GM08714 (cell line): ENCODE data around the gene TMEM191C.

Experiments used
- H3K4me3 ChIP-seq: fragments of 200-500 bp; sonication (Bioruptor generic); 2 replicates; pipeline ENCODE4 v1.5.1; 2014; ENCODE audit warnings: mild to moderate bottlenecking, low read length, inconsistent platforms
- ZNF274 ChIP-seq: IDR thresholded peaks from 2 replicates; pipeline ENCODE4 v1.6.1; 2012; ENCODE audit warnings: mild to moderate bottlenecking, low read depth, low read length

TMEM191C gene

DNA sequence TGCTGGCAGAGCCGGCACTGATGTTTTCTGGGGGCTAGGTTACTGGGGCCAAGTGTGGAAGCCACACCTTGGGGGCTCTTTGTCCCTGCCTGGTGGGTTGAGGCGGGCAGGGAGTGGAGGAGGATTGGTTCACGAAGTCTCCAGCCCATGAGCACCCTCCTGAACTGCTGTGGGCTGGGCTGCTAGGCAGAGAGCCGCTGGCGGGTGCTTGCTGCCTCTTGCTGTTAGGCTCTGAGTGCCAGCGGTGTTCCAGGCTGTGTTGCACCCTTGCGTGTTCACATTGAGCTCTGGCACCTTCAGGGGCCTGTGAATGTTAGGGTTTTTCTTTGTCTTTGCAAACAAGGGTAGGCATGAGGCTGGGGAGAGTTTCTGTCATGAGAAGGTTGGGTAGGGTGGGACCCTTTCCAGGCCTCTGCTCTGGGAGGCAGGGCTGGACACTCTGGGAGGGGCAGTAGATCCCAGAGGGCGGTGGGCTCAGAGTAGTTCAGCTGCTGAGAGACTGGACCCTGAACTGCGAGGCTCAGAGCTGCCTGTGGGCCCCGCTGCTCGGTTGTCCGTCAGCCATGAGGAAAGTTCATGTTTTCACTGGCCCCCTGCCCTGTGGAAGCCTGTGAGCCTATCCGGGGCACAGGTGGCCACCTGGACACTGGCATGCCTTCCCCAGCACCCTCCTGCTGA is 24.0 kb upstream of the TMEM191C start:
- H3K4me3 ChIP-seq: no peak overlapping the region
- TF ChIP-seq ZNF274: no peak

DNA sequence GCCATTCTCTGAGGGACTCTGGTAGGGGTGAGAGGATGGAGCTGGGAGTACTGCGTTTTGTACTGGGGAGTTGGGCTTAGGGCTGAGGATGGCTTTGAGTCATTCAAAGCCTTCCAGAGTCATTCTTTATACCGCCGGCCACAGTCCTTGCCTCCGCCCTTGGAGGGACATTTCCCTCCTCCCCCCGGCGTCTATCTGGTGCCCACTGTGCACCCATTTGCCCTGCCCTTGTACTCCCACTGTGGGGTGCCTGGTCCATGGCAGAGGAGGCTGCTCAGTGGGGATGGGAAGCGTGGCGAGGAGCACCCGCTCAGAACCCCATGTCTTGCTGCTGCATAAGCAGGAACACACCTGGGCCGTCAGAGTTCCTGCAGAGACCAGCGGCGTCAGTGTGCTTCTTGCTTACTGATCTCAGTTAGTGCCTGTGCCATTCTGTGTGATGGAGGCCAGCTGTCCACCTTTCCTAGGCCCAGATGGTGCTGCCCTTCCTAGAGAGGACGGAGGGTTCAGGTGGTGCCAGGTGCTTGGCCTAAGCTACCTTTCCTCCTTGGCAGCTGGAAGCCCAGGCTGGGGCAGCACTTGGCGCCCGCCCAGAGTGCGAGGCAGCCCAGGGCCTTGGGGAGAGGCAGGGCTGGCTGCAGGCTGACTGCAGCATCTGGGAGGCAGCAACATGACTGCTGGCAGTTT is 23.3 kb upstream of the TMEM191C start:
- no peak overlapping the region for H3K4me3 ChIP-seq
- no peak for TF ChIP-seq ZNF274

DNA sequence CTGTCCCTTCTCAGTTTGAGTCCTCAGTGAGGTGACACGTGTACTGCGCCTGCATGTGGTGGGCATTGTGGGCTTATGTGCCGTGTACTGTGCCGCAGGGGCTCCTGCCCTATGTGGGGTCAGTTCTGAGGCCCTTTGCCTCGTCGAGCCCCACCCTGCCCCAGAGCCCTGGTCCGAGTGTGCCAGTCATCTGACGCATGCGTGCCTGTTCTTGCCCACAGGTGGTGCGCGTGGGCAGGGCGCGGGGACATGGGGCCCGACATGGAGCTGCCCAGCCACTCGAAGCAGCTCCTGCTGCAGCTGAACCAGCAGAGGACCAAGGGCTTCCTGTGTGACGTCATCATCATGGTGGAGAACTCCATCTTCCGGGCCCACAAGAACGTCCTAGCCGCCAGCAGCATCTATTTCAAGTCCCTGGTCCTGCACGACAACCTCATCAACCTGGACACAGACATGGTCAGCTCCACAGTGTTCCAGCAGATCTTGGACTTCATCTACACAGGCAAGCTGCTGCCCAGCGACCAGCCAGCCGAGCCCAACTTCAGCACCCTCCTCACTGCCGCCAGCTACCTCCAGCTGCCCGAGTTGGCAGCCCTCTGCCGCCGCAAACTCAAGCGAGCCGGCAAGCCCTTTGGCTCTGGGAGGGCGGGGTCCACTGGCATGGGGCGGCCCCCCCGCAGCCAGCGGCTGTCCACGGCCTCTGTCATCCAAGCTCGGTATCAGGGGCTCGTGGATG is 22.3 kb upstream of the TMEM191C start:
- TF ChIP-seq ZNF274: no peak
- no peak overlapping the region for H3K4me3 ChIP-seq

DNA sequence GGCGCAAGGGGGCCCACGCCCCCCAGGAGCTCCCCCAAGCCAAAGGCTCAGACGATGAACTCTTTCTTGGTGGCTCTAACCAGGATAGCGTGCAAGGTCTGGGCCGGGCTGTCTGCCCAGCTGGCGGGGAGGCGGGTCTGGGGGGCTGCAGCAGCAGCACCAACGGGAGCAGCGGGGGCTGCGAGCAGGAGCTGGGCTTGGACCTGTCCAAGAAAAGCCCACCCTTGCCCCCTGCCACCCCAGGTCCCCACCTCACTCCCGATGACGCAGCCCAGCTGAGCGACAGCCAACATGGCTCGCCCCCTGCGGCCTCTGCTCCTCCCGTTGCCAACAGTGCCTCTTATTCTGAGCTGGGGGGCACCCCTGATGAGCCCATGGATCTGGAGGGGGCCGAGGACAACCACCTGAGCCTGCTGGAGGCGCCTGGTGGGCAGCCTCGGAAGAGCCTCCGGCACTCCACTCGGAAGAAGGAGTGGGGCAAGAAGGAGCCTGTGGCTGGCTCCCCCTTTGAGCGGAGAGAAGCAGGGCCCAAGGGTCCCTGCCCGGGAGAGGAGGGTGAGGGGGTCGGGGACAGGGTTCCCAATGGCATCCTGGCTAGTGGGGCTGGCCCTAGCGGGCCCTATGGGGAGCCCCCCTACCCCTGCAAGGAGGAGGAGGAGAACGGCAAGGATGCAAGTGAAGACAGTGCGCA is 21.6 kb upstream of the TMEM191C start:
- no peak for TF ChIP-seq ZNF274

DNA sequence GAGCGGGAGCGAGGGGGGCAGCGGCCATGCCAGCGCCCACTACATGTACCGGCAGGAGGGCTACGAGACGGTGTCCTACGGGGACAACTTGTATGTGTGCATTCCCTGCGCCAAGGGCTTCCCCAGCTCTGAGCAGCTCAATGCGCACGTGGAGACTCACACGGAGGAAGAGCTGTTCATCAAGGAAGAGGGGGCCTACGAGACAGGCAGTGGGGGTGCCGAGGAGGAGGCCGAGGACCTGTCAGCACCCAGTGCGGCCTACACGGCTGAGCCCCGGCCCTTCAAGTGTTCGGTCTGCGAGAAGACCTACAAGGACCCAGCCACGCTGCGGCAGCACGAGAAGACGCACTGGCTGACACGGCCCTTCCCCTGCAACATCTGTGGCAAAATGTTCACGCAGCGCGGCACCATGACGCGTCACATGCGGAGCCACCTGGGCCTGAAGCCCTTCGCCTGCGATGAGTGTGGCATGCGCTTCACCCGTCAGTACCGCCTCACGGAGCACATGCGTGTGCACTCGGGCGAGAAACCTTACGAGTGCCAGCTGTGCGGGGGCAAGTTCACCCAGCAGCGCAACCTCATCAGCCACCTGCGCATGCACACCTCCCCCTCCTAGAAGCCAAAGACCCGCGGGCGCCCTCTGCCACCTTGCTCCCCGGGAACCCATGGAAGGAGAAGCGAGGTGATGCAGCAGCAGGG is 20.9 kb upstream of the TMEM191C start:
- H3K4me3 ChIP-seq: no peak overlapping the region
- TF ChIP-seq ZNF274: no peak

More for the DNA sequence above, 21.6 kb upstream of the TMEM191C start:
- H3K4me3 ChIP-seq: no peak overlapping the region

DNA sequence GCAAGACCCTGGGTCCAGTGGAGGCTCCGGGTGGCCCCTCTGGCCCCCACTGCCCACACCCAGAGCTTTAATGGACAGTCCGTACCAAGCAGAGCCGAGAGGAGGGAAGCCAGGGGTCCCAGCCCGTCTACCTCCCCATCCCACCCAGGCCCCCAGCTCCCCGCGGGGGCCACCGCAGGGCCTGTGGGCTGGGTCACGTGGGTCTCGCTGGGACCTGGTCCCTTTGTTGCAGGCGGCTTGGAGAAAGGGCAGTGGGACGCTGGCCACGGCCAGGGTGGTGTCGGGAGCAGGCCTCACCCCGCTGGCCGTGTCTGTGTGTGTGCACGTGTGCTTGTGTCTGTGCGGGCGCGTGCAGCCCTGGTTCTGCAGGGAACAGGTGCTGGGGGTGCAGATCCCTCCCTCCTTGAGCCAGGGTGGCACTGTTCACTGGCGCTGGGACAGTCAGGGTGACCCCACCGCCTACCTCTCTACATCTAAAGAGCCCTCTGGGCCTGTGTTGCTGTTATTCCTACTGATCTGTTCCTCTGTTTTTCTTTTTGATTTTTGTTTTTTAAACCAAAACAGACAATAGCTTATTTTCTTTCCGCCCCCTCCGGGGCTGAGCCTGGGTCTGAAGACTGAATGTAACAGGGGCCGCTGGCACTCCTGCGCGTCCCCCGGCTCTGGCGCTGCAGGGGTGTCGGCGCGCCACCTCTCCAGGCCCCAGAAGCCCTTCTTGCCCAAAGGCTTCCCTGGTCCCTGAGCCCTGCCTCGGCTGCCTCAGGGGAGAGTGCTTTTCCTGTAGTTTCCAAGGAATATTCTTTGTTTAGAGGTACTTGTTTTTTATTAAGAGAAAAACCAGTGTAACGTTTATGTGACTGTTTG is 20.1 kb upstream of the TMEM191C start:
- no peak for TF ChIP-seq ZNF274
- no peak overlapping the region for H3K4me3 ChIP-seq

DNA sequence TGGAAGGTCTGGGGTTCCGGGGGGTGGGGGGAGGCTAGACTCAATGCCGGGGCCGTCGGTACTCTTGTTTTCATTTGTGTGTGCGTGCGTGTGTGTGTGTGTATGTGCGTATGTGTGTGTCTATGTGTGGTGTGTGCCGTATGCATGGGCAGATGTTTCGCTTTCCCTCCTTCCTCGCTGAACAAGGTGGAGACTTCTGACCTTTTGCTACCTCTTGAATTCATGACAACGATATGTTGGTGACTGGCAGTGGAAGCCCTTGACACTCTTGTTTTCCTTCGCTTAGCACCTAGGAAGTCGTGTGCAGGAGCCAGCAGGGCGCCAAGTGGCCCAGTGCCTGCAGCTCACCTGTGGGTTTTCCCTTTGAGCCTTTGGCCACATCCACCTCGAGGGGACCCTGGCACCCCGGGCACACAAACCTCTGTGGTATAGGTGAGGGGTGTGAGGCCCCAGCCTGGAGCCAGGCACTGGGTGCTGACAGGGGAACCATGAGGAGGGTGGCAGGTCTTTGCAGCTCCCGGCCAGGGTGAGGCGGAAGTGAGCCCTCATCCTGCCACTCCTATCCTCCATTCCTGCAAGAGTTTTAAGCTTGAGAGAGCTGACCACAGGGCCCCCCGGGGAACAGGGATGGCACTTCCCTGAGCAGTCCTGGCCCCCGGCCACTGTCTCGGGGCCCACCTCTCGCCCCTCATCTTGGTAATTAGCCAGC is 19.3 kb upstream of the TMEM191C start:
- H3K4me3 ChIP-seq: no peak overlapping the region
- TF ChIP-seq ZNF274: no peak

DNA sequence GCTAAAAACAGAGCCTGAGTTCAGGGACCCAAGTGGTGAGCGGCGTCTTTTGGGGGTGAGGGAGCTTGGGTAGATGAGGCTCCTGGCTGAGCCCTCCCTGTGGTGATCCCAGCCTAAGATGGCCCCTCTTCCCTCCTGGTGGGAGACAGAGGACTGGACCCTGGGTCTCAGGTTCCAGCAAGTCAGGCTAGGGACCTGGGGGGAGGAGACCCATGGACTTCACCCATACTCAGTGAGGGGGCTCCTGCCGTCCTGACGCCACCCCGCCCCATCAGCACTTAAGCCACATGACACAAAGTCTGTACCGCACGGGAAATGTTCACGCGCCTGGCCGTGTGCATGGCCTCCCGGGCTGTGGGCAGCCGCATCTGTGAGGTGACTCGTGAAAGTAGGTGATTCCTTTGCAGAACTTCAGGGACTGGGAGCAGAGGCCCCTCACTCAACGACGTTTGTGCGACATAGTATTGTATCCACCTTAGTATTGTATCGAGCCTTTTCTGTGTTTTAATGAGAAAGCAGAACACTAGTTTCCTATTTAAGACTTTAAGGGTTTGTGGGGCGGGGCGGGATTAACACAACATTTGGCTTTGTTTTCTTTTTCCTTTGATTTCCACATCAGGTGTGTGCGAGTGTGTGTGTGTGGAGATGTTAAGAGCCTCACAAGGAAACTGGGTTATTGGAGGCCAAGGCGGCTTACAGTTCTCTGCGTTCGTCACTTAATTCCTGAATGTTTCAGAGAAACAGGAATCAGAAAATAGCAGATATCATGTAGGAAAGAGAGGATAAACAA is 18.4 kb upstream of the TMEM191C start:
- TF ChIP-seq ZNF274: no peak
- no peak overlapping the region for H3K4me3 ChIP-seq

DNA sequence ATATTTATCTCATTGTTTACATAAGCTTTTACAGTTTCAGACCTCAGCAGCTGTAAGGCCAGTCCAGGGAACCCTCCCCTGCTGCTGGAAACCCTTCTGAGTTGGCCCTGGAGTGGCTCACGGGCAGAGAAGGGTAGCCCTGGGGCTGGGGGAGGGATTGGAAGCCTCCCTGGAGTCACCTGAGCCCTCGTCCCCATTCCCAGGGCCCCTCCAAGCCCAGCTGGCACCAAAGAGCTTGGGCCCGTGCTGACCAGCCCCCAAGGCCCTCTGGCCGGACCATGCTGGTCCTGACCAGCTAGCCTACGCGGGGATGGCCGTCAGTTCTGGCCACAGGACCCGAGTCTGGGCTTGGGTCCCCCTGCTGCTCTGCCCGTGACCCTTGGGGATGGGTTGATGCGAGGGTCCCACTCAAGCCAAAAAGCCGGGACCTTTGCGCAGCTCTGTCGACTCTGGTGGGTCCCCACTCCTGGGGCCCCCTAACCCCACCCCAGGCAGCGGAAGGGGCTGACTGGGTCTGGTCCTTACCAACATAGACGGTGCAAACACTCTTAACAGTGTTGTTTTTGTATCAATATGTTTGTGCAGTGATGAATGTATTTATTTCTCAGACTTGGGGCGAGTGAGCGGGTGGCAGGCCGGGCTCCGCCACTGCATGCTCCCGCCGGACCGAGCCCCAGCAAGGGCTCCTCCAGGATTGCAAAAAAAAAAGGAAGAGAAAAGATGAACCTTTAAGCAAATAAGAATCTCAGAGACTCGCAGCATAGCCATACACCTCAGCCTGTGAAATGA is 17.5 kb upstream of the TMEM191C start:
- no peak overlapping the region for H3K4me3 ChIP-seq
- no peak for TF ChIP-seq ZNF274

DNA sequence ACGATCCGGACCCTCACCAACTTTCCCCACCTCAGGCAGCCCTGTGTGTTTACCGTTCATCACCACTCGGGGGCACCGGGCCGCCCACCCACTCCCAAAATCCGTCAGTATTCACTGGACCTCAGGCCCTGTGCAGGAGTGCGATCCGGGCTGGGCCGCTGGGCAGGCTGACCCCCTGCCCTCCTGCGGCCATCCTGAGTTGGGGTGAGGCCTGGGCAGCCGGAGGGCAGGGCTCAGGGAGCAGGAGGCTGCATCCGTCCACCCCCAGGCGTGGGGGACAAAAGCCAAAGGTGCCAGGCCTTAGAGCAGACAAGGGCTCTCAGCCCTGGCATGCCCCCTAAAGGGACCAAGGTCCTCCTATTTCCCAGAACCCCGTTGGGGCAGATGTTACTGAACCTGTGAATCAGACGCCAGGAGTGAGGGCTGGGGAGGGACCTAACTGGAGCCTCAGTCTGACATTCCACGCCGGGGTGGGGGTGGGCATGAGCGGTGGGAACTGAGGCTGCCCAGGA is 16.8 kb upstream of the TMEM191C start:
- TF ChIP-seq ZNF274: no peak

DNA sequence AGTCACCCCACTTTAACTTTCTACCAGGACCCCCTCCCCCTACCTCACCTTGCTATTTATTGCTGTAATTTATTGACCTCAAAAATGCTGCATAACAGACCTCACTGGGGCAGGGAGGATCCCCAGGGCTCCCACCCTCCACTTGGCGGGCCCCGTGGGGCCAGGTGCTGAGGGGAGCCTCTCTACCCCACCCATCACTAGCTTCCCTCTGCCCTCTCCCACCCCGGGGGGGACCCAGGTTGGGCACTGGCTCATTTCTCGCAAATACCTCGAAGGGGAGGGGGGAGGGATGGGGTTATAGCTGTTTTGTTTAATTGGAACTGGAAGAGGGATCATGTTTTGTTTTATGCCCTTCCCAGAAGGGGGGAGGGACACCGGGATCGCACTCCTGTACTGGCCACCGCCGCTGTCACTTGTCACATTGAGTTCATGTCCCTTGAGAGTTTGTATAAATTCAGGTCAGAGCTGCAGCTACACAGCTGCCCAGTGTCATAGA is 16.3 kb upstream of the TMEM191C start:
- no peak for TF ChIP-seq ZNF274

More for the DNA sequence above, 16.8 kb upstream of the TMEM191C start:
- H3K4me3 ChIP-seq: no peak overlapping the region

More for the DNA sequence above, 16.3 kb upstream of the TMEM191C start:
- H3K4me3 ChIP-seq: no peak overlapping the region
